Stimulated activated CD4-positive, alpha-beta T cell treated with anti-CD3 and anti-CD28 coated beads, TNF-alpha, amount 100 ng/mL, for 48 hours (primary cell): Measurements from ENCODE around the gene GARNL3.

ENCODE experiments used
- DNase-seq, 3 donors: peaks; one replicate each; pipeline ENCODE4 v3.0.0-alpha.2; 2020; ENCODE audit warnings: low read depth in 3 of 3

GARNL3 gene

DNA sequence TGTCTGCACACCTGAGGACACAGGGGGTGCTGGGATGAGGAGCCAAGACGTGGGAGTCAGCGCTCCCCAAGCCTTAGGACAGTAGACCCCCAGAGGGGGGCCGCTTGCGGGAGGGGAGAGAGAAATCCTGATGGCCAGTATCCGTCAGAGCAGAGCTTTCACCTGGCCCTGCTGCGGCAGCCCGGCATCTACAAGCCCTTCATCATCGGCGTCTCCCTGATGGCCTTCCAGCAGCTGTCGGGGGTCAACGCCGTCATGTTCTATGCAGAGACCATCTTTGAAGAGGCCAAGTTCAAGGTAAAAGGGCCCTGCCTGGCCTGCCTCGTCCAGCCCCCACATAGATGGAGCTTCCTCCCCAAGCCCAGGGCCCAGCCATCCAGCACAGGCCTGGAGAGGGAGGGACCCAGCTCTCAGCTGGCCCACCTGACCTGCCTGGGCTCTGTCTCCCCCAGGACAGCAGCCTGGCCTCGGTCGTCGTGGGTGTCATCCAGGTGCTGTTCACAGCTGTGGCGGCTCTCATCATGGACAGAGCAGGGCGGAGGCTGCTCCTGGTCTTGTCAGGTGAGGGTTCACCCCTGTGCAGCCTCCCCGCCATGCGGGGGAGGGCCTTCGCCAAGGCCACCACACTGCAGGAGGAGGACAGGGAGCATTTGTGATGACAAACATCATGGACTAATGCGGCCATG lies 139.1 kb downstream of the GARNL3 start:
- no peak for DNase-seq

DNA sequence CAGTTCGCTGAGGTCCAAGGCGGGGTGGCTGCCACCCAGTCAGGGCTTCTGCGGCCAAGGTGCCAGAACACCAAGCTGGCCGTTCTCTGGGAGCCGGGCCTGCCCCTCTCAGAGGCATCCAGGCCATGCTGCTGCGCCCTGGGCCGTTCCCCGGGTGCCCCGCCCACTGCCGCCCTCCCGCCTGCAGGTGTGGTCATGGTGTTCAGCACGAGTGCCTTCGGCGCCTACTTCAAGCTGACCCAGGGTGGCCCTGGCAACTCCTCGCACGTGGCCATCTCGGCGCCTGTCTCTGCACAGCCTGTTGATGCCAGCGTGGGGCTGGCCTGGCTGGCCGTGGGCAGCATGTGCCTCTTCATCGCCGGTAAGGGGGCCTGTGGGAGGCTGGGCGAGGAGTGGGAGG lies 140.1 kb downstream of the GARNL3 start:
- no peak for DNase-seq

DNA sequence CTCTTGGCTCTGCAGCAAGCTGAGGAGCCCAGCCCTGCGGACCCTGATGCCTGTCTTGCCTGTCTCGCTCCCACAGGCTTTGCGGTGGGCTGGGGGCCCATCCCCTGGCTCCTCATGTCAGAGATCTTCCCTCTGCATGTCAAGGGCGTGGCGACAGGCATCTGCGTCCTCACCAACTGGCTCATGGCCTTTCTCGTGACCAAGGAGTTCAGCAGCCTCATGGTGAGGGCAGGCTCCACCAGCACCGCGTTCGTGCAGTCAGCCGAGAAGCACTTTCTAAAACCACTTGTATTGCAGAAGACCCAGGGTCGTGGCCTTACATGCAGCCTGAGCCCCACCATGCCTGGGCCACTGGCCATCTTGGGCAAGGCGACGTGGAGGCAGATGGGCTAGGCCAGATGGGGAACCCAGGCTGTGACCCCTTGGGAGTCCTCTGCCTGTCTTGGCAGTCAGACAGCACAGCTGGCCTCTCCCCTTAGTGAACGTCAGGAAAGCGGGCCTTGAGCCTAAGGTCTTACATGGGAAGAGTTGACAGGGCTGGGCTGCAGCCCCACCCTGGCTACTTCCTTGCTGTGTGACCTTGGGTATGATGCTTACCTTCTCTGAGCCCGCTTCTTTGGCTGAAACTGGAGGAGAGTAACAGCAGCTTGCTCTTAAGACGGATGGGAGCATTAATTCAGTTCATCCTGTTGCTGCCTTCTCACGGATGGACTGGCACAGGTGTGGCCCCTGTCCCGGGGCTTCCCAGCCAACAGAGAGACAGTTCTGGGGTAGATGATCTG lies 141.0 kb downstream of the GARNL3 start:
- no peak for DNase-seq

DNA sequence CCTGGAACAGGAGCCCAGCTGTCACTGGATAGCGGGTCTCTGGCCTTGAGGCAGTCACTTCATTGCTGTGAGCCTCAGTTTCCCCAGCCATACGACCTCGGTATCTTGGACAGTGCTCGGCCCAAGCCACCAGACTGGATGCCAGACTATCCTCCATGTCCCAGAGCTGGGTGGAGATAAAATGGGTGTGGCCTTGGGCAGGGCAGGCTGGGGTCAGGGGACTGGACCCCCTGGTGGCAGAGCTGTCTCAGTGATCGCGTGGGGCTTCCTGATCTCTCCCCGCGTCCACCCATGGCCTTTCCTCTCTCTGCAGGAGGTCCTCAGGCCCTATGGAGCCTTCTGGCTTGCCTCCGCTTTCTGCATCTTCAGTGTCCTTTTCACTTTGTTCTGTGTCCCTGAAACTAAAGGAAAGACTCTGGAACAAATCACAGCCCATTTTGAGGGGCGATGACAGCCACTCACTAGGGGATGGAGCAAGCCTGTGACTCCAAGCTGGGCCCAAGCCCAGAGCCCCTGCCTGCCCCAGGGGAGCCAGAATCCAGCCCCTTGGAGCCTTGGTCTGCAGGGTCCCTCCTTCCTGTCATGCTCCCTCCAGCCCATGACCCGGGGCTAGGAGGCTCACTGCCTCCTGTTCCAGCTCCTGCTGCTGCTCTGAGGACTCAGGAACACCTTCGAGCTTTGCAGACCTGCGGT lies 142.4 kb downstream of the GARNL3 start:
- no peak for DNase-seq

DNA sequence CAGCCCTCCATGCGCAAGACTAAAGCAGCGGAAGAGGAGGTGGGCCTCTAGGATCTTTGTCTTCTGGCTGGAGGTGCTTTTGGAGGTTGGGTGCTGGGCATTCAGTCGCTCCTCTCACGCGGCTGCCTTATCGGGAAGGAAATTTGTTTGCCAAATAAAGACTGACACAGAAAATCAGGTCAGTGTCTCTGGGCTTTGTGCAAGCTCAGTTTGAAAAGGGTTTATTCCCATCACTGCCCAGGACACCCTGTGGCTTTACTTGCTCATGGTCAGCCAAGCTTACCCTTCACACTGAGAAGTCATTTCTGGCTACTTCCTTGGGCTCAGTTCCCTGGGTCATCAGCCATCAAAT lies 142.9 kb downstream of the GARNL3 start:
- DNase-seq = no peak

DNA sequence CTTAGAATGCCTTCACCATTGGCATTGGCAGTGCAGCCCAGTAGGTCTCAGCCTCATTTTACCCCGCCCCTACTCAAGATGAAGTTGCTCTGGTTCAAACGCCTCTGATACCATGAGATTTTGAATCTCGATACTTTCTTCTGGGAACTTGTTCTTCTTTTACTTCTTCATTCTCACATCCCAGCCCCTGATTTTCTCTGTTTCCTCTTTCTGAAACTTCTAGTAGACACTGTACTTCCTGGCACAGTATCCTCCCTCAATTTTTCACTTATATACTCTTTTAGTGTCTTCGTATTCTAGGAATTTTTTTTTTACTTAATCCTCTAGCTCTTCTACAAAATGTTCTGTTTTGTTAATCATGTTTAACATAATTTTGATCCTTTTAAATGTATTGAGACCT lies 146.5 kb downstream of the GARNL3 start:
- no peak for DNase-seq

DNA sequence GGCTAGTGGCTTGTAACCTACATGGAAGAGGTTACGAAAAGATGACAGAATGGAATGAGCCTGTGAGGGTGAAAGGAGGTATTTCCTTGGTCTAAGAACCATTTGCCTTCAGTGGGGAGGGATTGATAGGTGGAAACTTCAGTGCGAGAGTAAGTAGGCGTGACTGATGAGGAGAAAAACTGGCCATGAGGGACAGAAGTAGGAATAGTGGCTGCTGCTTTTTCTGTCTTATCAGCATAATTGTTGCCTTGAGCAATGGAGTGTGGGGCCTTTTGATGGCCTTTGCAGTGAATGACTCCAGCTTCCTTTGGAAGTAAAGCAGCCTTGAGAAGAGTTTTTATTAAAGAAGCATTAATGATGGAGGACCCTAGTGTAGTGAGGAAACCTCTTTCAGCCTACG lies 150.6 kb downstream of the GARNL3 start:
- no peak for DNase-seq

DNA sequence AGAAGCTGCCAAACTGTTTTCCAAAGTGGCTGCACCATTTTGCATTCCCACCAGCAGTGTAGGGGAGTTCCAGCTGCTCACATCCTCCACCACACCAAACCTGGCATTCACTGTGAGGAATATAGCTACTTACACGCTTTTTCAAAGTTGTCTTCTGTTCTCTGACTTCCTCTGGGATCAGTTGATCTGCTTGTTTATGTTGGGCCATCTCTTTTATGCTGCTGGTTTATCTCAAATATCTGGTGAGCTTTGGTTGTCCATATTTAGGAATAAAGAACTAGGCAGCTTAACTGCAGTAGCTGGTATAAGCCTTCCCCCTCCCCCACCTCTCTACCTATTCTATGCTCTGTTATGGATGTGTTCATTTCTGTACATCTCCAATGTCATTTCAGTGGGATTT lies 151.1 kb downstream of the GARNL3 start:
- no peak for DNase-seq

DNA sequence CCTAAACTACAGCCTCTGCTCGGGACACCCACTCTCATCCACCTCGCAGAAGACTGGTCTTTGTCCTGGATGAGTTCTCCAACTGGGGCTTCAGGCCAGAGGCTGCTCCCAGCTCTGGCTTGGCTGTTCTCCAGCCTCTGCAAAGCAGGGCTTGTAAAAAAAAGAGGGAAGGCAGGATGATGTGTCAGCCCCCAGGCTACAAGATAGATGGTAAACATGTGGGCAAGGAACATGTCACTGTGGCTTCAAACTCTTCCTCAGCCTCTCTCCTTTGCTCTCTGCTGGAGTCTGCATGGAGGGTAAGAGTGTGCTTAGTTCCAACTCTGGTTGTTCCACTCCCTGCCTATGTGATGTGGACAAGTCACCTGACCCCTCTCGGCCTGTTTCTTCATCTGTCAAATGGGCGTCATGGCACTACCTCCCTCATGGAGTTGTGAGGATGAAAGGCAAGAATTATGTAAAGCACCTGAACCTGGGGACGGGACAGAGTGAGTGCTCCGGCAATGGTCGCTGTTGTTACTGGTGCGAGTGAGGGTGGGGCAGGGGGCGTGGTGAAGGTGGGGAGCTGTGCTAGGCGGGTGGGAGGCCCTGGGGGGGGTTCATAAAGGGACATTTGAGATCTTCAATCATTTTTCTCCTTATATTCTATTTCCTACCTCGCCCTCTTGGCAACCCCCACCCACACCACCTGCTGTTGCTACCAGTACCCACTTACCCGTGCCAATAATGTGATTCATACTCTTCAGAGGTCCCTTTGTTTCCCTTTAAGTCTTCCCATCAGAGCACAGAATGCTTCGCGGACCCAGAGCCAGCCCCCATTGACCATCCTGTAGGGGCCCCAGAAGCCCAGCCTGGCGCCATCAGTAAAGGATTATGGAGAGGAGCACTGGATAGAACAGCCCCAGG lies 152.8 kb downstream of the GARNL3 start:
- no peak for DNase-seq

DNA sequence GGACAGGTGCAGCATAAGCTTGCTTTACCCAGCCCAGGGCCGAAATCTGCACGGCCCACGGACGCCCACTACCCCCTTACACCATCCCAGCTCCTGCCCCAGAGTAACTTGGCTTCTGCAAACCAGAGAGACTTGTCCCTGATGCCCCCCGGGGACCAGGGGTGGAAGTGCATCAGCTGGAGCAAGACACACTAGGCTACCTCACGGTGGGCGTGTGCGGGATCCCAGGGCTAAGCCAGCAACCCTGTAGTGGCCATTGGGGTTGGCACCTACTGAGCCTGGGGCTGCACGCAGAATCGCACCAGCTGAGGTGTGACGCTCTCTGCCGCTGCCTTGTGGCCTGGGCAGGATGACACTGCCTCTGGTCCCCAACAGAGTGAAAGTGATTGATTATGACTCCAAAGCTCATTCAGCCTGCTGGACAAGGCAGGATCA lies 153.5 kb downstream of the GARNL3 start:
- no peak for DNase-seq

DNA sequence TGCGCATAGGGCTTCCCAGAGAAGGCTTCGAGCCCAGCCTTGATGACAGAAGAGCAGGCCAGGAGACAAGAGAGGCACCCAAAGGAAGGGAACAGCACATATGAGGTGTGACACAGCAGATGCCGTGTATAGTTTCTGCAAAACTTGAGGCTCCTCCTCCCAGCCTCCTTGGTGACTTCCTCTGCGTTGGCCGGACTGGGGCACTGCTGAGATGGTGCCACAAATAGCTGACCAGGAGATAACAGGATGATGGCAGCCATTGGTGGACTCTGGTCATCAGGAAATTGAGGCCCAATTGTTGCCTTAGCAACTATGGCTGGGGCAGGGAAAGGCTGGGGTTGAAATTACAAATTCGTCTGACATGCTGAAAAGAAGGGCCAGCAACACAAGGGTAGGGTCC lies 154.8 kb downstream of the GARNL3 start:
- no peak for DNase-seq

DNA sequence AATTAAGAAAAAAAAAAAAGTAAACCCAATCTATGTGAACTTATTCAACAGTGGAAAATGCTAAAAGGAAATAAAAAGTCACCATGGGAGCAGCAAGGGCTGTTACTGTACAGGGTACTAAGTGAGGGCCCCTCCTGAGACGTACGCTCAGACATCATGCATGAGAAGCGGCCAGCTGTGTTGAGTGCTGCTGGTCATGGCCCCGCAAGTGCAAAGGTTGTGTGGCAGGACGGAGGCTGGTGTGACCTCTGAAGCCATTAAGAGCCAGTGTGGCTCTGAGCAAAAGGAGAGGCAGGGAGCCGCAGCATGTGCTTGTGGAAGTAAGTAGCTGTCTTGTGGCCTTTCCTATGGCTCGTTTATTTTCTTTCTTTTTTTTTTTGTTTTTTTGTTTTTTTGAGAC lies 156.5 kb downstream of the GARNL3 start:
- DNase-seq = no peak

DNA sequence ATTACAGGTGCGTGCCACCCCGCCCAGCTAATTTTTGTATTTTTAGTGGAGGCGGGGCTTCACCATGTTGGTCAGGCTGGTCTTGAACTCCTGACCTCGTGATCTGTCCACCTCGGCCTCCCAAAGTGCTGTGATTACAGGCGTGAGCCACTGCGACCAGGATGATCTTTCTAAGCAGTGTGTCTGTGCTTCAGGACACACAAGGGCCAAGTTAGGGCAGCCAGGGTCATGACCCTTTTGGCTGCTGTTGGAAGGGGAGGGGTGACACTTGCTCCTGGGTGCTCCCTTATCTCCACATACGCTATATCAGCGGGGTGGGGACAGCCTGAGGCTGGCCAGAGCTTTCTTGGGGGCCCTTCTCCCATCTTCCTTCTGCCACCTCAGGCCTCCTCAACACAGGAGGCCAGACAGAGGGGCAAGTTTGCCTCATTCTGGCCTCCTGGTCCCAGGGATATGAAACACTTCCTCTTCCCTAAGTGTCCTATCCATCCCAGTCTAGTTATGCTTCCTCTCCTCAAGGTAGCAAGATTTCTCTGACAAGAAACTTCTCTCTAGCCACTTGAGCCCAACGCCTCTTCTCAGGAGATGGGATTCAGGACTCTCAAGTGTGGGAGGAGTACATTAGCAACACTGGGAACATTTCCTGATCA lies 157.7 kb downstream of the GARNL3 start:
- no peak for DNase-seq

DNA sequence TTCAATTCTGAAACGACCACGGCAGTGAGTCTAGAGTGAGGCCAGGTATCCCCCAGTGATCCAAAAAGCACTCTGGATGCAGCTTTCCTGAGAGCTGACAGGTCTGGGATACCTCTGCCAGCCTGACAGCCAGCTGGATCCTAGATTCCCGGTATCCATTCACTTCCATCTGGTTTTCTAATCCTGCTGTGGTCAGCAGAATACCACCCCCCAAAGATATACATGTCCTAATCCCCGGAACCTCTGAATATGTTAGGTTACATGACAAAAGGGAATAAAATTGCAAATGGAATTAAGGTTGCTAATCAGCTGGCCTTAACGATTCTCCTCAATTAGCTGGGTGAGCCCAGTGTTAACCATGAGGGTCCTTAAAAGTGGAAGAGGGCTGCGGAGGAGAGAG lies 158.2 kb downstream of the GARNL3 start:
- DNase-seq = no peak

DNA sequence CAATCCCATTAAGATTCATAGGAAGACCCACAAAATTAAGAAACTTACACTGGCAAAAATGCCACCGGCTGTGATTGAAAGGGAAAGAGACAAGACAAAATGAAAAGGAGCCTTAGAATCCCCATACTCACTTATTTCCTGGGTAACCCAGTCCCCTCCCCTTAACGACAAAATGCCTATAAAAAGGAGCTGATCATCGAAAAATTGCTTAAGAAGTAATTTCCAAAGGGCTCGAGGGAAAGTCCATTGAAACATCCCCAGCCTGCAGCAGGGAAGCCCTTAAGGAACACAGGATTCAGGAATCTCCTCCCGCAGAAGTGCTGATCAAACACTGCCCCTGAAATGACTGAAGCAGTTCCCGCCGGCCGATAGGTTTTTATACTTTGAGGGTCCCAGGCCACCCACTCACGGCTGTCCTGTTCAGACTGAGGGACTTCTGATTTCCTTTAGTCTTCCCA lies 158.9 kb downstream of the GARNL3 start:
- no peak for DNase-seq

DNA sequence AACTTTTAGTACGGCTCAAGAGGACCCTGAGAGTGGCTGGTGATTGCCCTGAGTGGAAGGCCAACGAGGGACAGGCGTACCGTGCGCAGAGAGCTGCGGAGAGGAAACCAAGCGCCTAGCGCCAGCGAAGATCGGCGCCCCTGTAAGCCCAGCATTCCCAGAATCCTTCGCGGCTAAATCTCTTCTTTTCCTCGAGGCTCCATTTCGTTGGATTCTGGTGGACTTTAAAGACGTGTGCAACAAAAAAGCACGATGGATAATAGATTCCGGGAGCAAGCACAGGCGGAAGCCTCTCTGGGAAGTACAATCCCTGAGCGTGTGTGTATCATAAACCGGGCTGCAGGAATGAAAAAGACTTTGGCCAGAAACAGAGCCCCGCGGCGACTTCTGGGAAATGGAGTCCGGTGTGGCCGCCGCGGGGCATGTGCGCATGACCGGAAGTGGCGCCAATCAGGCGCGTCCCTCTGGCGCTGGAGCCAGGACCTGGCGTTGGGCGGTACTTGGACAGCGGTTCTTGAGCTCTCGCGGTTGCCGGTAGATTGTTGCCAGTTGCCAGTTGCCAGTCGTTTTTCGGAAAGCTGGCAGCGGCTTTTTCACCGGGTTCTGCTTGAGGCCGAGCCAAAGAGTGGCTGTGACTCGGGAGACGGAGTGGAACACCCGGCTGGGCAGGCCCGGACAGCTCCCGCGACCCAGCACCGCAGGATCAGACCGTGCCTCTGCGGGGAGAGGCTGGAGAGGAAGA lies 159.5 kb downstream of the GARNL3 start, which contains the start of gene ZNF79:
ZNF79 (plus strand) TSS at position 449 of the 742 bp plus-strand sequence. CDS start 406 bp downstream, outside the sequence.
- peak; percentile 84 to 91 (median 86) for DNase-seq

DNA sequence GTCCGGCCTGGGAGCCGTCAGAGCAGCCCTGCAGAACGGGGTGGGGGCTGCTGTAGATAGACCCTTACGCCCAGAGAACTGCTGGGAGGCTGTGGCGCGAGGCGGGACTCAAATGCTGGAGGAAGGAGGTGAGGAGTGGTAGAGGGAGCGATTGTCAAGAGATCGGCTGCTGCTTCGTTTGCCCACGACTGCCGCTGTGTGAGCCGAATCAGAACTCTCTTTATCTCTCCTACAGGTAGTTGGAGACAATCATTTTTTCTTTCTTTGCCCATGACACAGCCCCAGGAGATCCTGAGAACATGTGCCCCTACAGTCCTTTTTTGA lies 160.1 kb downstream of the GARNL3 start:
- peak in 1 of 3 donors; percentile 31 for DNase-seq

DNA sequence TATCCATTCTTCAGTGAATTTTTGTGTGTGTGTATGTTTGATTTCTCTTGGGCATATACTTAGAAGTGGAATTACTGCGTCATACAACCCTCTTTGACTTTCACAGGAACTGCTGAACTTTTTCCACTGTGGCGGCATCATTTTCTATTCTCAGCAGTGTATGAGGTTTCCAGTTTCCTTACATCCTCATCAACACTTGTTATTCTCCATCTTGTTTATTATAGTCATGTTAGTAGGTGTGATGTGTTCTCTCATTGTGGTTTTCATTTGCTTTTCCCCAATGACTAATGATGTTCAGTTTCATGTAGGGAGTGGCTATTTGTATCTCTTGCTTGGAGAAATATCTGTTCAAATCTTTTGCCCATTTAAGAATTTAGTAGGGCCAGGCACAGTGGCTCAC lies 162.2 kb downstream of the GARNL3 start:
- peak in 1 of 3 donors; percentile 40 for DNase-seq

DNA sequence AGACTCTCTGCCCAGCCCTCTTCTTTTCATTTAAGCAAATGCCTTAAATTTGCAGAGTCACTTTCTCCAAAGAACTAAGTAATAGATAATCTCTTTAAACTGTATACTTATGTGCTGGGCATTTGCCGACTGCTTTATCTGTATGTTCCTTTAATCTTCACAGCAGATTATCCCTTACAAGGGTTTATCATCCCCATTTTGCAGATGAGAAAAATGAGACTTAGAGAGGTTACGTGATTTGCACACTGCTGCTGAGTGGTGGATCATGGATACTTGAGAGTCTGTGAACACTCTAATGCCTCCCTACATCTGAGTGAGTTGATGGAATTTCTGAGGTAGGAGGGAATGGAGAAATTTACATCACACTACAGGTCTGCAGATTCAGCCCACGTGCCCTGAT lies 163.8 kb downstream of the GARNL3 start:
- no peak for DNase-seq

DNA sequence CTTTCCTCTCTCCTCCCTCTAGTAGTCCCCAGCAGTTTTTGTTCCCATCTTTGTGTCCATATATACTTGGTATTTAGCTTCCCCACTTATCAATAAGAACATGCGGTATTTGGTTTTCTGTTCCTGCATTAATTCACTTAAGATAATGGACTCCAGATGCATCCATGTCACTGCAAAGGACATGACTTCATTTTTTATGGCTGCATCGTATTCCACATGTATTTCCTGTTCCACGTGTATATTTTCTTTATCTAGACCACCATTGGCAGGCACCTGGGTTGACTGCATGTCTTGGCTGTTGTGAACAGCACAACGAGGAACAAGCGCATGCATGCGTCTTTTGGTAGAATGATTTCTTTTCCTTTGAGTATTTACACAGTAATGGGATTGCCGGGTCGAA lies 165.8 kb downstream of the GARNL3 start:
- no peak for DNase-seq
